Measurements from ENCODE around the gene ELF2. TPM values are rescaled to one million over a fixed set of nuclear protein-coding genes. Genes with fewer than 3 reads are reported as not detected.

The ELF2 gene
- polyA plus RNA-seq, 3 donors: 14.0 to 34.3 (median 18.9) TPM

- Mint-ChIP-seq H3K27me3 (ENCODE audit: low read depth in 3 of 3) (no peaks in the 10 kb centered on the region), H3K36me3 (peaks cover 13 to 36% of the 10 kb centered on the region in 2 donors), H3K4me1 (peaks cover 46% of the 10 kb centered on the region), H3K27ac (peak overlapping the region in 6 of 7 donors; percentile 10 to 82 (median 58)), H3K4me3 (no peak overlapping the region), H3K9me3 (no peaks in the 10 kb centered on the region)
- H3K4me2 ChIP-seq (replicated peaks; ENCODE audit: extremely low read depth, low read length, poor library complexity, severe bottlenecking): no peak overlapping the region
- WGBS (ENCODE audit: insufficient coverage): 100% methylated on average over 1 of the region's 1 CpG
- DNase-seq: no peak
- peaks cover 79% of the 10 kb centered on the region for H4K20me1 ChIP-seq (ENCODE audit: insufficient read depth, low read length)
- TF ChIP-seq CTCF (IDR thresholded peaks at IDR 0.05): no peak
- H3K9me3 ChIP-seq (replicated peaks in 1 of 2; ENCODE audit: control insufficient read depth in 1 of 2, insufficient read depth in 1 of 2, low read length in 2 of 2): no peaks in the 10 kb centered on the region
- peaks cover 99% of the 10 kb centered on the region for H3K79me2 ChIP-seq (ENCODE audit: insufficient read depth, low read length)
- peaks cover 0 to 27% of the 10 kb centered on the region in 2 donors for H3K36me3 ChIP-seq (replicated peaks in 1 of 2; ENCODE audit: control insufficient read depth in 1 of 2, insufficient read depth in 2 of 2, low read length in 2 of 2)
- no peak overlapping the region for H3K27ac ChIP-seq (ENCODE audit: low read depth in 1 of 2, low read length in 2 of 2)
- H3K27me3 ChIP-seq (ENCODE audit: control insufficient read depth in 2 of 2, insufficient read depth in 2 of 2, low read length in 2 of 2): no peaks in the 10 kb centered on the region
- intact Hi-C loops (cut with micrococcal nuclease): loop anchor here in 1 of 2 donors (10.0 kb wide), 1 partner anchor 269 kb away; no protein-coding TSS in a partner anchor
- H3K9ac ChIP-seq (ENCODE audit: insufficient read depth, low read length, poor library complexity, severe bottlenecking): no peak overlapping the region
- peaks cover 28 to 30% of the 10 kb centered on the region in 2 donors for H3K4me1 ChIP-seq (ENCODE audit: control insufficient read depth in 1 of 2, insufficient read depth in 2 of 2, low read length in 2 of 2)
- no peak overlapping the region for H3K4me3 ChIP-seq (replicated peaks in 1 of 3; ENCODE audit: low read depth in 2 of 3, low read length in 3 of 3)
- H2AFZ ChIP-seq (ENCODE audit: insufficient read depth, low read depth, low read length, poor library complexity, severe bottlenecking): no peak overlapping the region
Measured at GRCh38 chr4:139025841-139026240, 151.2 kb downstream of the ELF2 start.

- H3K4me1 Mint-ChIP-seq: peaks cover 50% of the 10 kb centered on the region
- H3K9ac ChIP-seq (ENCODE audit: insufficient read depth, low read length, poor library complexity, severe bottlenecking): no peak overlapping the region
- no peaks in the 10 kb centered on the region for H3K9me3 ChIP-seq (replicated peaks in 1 of 2; ENCODE audit: control insufficient read depth in 1 of 2, insufficient read depth in 1 of 2, low read length in 2 of 2)
- intact Hi-C loops (cut with micrococcal nuclease): loop anchor here (5.0 to 10.0 kb wide), 2 partner anchors 58 to 270 kb away; no protein-coding TSS in a partner anchor
- peaks cover 13 to 41% of the 10 kb centered on the region in 2 donors for H3K36me3 Mint-ChIP-seq
- no peak overlapping the region for H2AFZ ChIP-seq (ENCODE audit: insufficient read depth, low read depth, low read length, poor library complexity, severe bottlenecking)
- peaks cover 23 to 32% of the 10 kb centered on the region in 2 donors for H3K4me1 ChIP-seq (ENCODE audit: control insufficient read depth in 1 of 2, insufficient read depth in 2 of 2, low read length in 2 of 2)
- H3K4me2 ChIP-seq (replicated peaks; ENCODE audit: extremely low read depth, low read length, poor library complexity, severe bottlenecking): no peak overlapping the region
- peaks cover 79% of the 10 kb centered on the region for H4K20me1 ChIP-seq (ENCODE audit: insufficient read depth, low read length)
- H3K27ac ChIP-seq (ENCODE audit: low read depth in 1 of 2, low read length in 2 of 2): peak overlapping the region in 1 of 2 donors; percentile 55
- peaks cover 99% of the 10 kb centered on the region for H3K79me2 ChIP-seq (ENCODE audit: insufficient read depth, low read length)
- H3K4me3 Mint-ChIP-seq: no peak overlapping the region
- no peak for DNase-seq
- no peak for TF ChIP-seq CTCF (IDR thresholded peaks at IDR 0.05)
- peaks cover 0 to 27% of the 10 kb centered on the region in 2 donors for H3K36me3 ChIP-seq (replicated peaks in 1 of 2; ENCODE audit: control insufficient read depth in 1 of 2, insufficient read depth in 2 of 2, low read length in 2 of 2)
- no peak overlapping the region for H3K4me3 ChIP-seq (replicated peaks in 1 of 3; ENCODE audit: low read depth in 2 of 3, low read length in 3 of 3)
- H3K27me3 ChIP-seq (ENCODE audit: control insufficient read depth in 2 of 2, insufficient read depth in 2 of 2, low read length in 2 of 2): no peaks in the 10 kb centered on the region
- H3K9me3 Mint-ChIP-seq: no peaks in the 10 kb centered on the region
- WGBS (ENCODE audit: insufficient coverage): 97% methylated on average over 5 of the region's 9 CpGs
- no peaks in the 10 kb centered on the region for H3K27me3 Mint-ChIP-seq (ENCODE audit: low read depth in 3 of 3)
- H3K27ac Mint-ChIP-seq: peak overlapping the region in 4 of 7 donors; percentile 18 to 73 (median 38)
Measured at GRCh38 chr4:139024686-139025085, 152.3 kb downstream of the ELF2 start.
